Stimulated activated CD4-positive, alpha-beta T cell treated with anti-CD3 and anti-CD28 coated beads, Interleukin-1b, Interleukin-23, amount 100 ng/mL, for 24 hours (primary cell): ENCODE results near the gene CD93.
A peak's percentile ranks its signal among the peaks of the same experiment; 100 is the strongest.

Source experiments
- DNase-seq, 4 experiments: peaks; one replicate each; pipeline ENCODE4 v3.0.0-alpha.2; 2020; ENCODE audit warnings: low read depth in 4 of 4, low spot score in 1 of 4

CD93 gene

GRCh38 chr20:23061734-23062561, 24.2 kb downstream of the CD93 start:
- no peak for DNase-seq

GRCh38 chr20:23061262-23061661, 24.9 kb downstream of the CD93 start:
- no peak for DNase-seq

DNA sequence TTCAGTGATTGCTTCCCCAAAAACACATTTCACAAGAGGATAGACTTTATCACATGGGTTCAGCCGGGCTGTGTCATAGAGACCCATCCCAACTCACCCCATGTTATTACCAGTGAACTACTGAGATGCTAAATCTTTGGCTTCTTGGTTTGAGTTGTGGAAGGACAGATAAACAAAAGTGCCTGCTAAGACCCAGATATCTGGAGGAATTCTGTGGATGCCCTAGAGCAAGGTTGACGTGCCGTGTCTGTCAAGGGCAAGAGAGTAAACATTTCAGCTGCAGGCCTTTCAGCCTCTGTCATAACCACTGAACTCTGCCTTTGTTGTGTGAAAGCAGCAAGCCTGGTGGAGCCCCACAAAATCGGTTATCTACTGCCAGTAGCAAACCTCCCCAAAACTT, 25.5 kb downstream of the CD93 start:
- DNase-seq, result no peak

- no peak for DNase-seq
These were observed 26.3 kb downstream of the CD93 start for GRCh38 chr20:23059846-23060245.

- no peak for DNase-seq
These were observed 27.1 kb downstream of the CD93 start for GRCh38 chr20:23059001-23059400.

DNA sequence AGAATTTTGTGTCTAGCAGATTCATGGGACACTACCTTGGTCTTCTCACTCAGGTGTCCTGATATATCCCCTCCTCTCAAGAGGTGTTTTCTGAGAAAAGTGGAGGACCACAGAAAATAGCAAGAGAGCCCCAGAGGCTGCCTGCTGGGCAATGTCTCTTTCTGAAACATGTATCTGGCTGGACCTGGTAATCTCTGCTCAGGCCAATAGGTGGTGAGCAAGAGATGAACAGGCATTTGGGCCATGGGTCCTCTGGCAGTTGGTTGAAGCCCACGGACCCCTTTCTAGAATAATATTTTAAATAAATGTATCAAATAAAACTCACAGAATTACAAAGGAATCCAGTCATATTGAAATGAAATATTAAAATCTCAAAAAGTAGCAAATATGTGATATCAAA, 27.9 kb downstream of the CD93 start:
- DNase-seq, result no peak

GRCh38 chr20:23052904-23053303, 33.2 kb downstream of the CD93 start:
- no peak for DNase-seq

GRCh38 chr20:23050847-23051627, 35.1 kb downstream of the CD93 start:
- no peak for DNase-seq

GRCh38 chr20:23050076-23050838, 35.9 kb downstream of the CD93 start:
- no peak for DNase-seq

GRCh38 chr20:23049201-23050075, 36.7 kb downstream of the CD93 start, which contains the start of gene THBD:
Gene THBD (minus strand): TSS chr20:23049672. CDS start chr20:23049504, 168 bp downstream.
- no peak for DNase-seq

DNA sequence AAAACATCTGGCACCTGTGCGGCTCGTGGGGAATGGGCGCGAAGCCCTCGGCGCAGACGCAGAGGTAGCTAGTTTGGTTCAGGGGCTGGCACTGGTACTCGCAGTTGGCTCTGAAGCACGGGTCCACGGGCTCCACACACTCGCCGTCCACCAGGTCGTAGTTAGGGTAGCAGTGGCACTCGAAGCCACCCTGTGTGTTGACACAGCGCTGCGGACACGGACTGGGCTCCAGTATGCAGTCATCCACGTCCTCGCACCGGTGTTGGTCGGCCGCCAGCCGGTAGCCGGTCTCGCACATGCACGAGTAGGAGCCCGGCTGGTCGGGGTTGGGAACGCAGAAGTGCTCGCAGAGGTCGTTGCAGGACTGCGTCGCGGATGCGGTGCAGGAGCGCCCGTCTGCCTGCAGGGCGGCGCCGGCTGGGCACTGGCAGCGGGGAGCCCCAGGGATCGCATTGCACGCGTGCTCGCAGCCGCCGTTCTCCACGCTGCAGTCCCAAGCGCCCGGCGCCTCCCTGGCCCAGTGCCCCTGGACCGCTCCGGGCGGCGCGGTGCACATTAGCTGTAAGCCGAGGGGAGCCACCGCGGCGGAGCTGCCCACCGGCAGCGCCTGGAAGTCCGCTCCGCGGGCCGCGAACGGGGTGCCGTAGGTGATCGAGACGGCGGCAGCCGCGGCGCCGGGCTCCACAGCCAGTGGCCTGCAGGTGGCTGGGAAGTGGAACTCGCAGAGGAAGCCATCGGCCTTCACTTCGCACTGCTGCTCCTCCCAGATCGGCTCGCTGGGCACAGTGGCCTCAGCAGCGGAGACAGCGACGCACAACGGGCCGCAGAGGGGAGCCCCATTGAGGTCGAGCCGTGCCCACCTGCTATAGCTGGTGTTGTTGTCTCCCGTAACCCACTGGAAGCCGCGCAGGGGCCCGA, 37.6 kb downstream of the CD93 start:
- DNase-seq, result peak in 1 of 4 experiments; percentile 9

DNA sequence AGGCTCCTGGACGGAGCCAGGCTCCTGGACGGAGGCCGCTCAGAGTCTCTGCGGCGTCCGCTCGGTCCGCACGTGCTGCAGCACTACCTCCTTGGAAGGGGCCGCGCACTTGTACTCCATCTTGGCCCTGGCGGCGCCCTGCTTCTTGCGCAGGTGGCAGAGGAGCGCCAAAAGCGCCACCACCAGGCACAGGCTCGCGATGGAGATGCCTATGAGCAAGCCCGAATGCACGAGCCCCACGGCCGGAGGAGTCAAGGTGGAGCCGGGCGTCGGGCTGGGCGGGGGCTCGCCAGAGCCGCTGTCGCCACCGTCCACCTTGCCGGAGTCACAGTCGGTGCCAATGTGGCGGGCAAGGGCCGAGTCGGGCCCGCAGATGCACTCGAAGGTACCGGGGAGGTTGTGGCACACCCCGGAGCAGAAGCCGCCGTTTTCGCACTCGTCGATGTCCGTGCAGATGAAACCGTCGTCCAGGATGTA, 38.3 kb downstream of the CD93 start:
- no peak for DNase-seq

GRCh38 chr20:23047001-23047737, 39.0 kb downstream of the CD93 start:
- DNase-seq, result no peak

DNA sequence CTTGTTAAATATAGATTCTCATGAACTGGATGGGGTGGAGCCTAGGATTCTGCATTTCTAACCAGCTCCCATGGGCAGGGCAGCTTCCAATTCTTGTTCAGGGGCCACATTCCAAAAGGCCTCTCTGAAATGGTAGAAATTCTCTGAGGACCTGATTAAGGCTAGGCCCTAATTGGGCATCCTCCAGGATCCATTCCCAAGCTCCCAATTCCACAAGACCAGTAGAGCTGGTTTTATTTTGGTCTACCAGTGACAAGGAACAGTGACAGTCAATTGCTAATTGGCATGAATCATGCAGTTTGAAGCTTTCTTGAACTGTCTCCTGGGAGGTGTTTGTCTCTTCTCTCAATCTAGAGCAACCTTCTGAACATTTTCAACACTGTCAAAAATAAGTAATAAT, 39.7 kb downstream of the CD93 start:
- no peak for DNase-seq

DNA sequence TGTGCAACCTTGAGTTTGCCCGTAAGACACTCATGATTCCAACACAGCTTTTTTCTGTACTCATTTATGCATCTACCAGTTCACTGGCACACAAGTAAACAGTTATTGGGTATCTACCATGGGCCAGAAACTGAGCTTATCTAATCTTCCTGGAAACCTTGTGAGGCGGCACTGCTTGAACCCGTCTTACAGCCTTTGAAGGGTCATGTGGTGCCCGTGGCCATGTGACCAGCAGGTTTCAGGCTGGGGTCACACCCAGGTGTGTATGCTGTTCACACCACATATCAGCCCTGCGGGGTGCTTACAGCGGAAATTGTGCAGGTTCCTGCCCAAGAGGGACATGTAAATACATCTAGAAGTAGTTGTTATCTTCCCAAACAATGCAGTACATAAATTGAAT, 42.7 kb downstream of the CD93 start:
- DNase-seq, result no peak

GRCh38 chr20:23042270-23042669, 43.9 kb downstream of the CD93 start:
- DNase-seq, result no peak

DNA sequence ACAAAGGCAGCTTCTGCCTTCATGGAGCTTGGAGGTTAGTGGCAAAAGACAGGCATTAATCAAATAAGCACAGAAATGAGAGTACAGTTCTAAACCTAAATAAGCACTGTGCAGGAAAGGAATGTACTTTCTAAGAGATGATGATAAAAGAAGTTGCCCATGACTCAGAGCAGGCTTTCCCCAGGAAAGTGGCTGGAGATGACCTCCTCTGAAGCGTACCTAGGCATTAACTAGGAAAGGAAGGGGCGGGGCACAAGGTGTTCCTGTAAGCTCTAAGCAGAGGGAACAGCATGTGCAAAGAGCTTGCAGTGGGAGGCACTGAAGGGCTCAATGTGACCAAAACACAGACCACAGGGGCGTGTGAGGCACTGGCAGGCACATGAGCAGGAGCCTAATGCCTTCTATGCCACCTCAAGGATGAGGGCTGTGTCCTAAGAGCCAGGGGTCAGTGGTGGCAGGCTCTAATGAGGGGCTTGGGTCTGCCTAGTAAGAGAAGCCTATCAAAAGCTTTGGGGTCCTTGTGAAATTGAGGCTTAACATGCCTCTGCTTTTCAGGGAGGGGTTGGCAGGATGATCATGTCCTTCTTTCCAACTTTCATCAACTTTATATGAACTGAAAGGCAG, 46.1 kb downstream of the CD93 start:
- DNase-seq, result no peak

GRCh38 chr20:23039136-23039875, 46.8 kb downstream of the CD93 start:
- no peak for DNase-seq
